Measurements from ENCODE around the gene TMEM140.

- TF ChIP-seq POLR2A (IDR thresholded peaks at IDR 0.05; ENCODE audit: low read depth, low read length) (no peak; the same call in 1 of the 2 replicates), POLR2AphosphoS5 (IDR thresholded peaks at IDR 0.05; ENCODE audit: low read depth, low read length) (no peak), TAF1 (IDR thresholded peaks at IDR 0.05; ENCODE audit: low read depth, low read length) (no peak), PAX5 (IDR thresholded peaks at IDR 0.05; ENCODE audit: insufficient read depth, low read length, severe bottlenecking) (no peak), SPI1 (IDR thresholded peaks at IDR 0.05; ENCODE audit: low read depth, low read length) (no peak)
Observed at GRCh38 chr7:135166338-135166990, 18.6 kb downstream of the TMEM140 start.
